Adipocyte (in vitro differentiated cells): ENCODE results near the gene HSD17B7.
"Not testable (repeated sequence)": the region's sequence is repeated elsewhere in the genome, so short reads cannot be mapped to it uniquely, and the experiment has no call there.

Experiments
- DNase-seq: peaks from one replicate; pipeline ENCODE4 v3.0.0-alpha.2; 2015; ENCODE audit warnings: low read depth
- H3K27me3 ChIP-seq: replicated peaks from 2 replicates; pipeline ENCODE4 v1.7.0; 2013; ENCODE audit warnings: mild to moderate bottlenecking, low read length, moderate library complexity; ENCODE audit not compliant: control insufficient read depth, insufficient read depth
- H3K36me3 ChIP-seq: 2 replicates; pipeline ENCODE4 v1.7.0; 2013; ENCODE audit warnings: low read length, mild to moderate bottlenecking, moderate library complexity; ENCODE audit not compliant: control insufficient read depth, insufficient read depth, severe bottlenecking
- H3K4me1 ChIP-seq: 2 replicates; pipeline ENCODE4 v1.7.0; 2013; ENCODE audit warnings: mild to moderate bottlenecking, low read length, moderate library complexity; ENCODE audit not compliant: control insufficient read depth, insufficient read depth
- H3K4me3 ChIP-seq: 2 replicates; pipeline ENCODE4 v1.7.0; 2013; ENCODE audit warnings: mild to moderate bottlenecking, low read length, moderate library complexity
- H3K9ac ChIP-seq: 2 replicates; pipeline ENCODE4 v1.7.0; 2013; ENCODE audit warnings: mild to moderate bottlenecking, low read length, moderate library complexity
- H3K9me3 ChIP-seq: 2 replicates; pipeline ENCODE4 v1.7.0; 2013; ENCODE audit warnings: mild to moderate bottlenecking, low read length, moderate library complexity; ENCODE audit not compliant: control insufficient read depth

The HSD17B7 gene

GRCh38 chr1:162774007-162774406 is 16.5 kb upstream of the HSD17B7 start:
- H3K36me3 ChIP-seq: peaks cover 93% of the 10 kb centered on the region
- H3K27me3 ChIP-seq: no peaks in the 10 kb centered on the region
- H3K4me1 ChIP-seq: peaks cover 34% of the 10 kb centered on the region
- no peaks in the 10 kb centered on the region for H3K9me3 ChIP-seq
- no peak overlapping the region for H3K9ac ChIP-seq
- no peak for DNase-seq
- H3K4me3 ChIP-seq: no peak overlapping the region

GRCh38 chr1:162779043-162779442 is 11.5 kb upstream of the HSD17B7 start:
- H3K27me3 ChIP-seq: no peaks in the 10 kb centered on the region
- H3K4me3 ChIP-seq: no peak overlapping the region
- no peaks in the 10 kb centered on the region for H3K9me3 ChIP-seq
- peaks cover 19% of the 10 kb centered on the region for H3K4me1 ChIP-seq
- H3K9ac ChIP-seq: no peak overlapping the region
- H3K36me3 ChIP-seq: peaks cover 92% of the 10 kb centered on the region
- DNase-seq: no peak

GRCh38 chr1:162782671-162783070 is 7.8 kb upstream of the HSD17B7 start:
- peak; percentile 53 for DNase-seq
- H3K36me3 ChIP-seq: peaks cover 58% of the 10 kb centered on the region
- no peak overlapping the region for H3K4me3 ChIP-seq
- no peak overlapping the region for H3K9ac ChIP-seq
- no peaks in the 10 kb centered on the region for H3K9me3 ChIP-seq
- H3K27me3 ChIP-seq: no peaks in the 10 kb centered on the region
- H3K4me1 ChIP-seq: peaks cover 17% of the 10 kb centered on the region

GRCh38 chr1:162784926-162785325 is 5.6 kb upstream of the HSD17B7 start:
- H3K9me3 ChIP-seq, H3K9ac ChIP-seq, H3K4me1 ChIP-seq, H3K27me3 ChIP-seq, H3K4me3 ChIP-seq, DNase-seq: not testable (repeated sequence)
- H3K36me3 ChIP-seq: peaks cover 36% of the 10 kb centered on the region

GRCh38 chr1:162788783-162789182 is 1.7 kb upstream of the HSD17B7 start:
- not testable (repeated sequence) for H3K4me3 ChIP-seq, DNase-seq, H3K9me3 ChIP-seq, H3K4me1 ChIP-seq, H3K36me3 ChIP-seq, H3K27me3 ChIP-seq, H3K9ac ChIP-seq

- Histone ChIP-seq H3K9ac (peak overlapping the region; percentile 54), H3K4me3 (peak overlapping the region; percentile 77)
- not testable (repeated sequence) for H3K36me3 ChIP-seq, H3K9me3 ChIP-seq, H3K4me1 ChIP-seq, H3K27me3 ChIP-seq
- DNase-seq: peak; percentile 30
These were observed 469 bp downstream of the HSD17B7 start for GRCh38 chr1:162790985-162791357.

- peaks cover 14% of the 10 kb centered on the region for H3K4me1 ChIP-seq
- not testable (repeated sequence) for H3K36me3 ChIP-seq, H3K27me3 ChIP-seq, H3K9ac ChIP-seq, H3K9me3 ChIP-seq, H3K4me3 ChIP-seq, DNase-seq
These were observed 3.8 kb downstream of the HSD17B7 start for GRCh38 chr1:162794284-162794683.

- not testable (repeated sequence) for H3K4me1 ChIP-seq, H3K27me3 ChIP-seq, H3K4me3 ChIP-seq, H3K9me3 ChIP-seq, H3K9ac ChIP-seq
- H3K36me3 ChIP-seq: peaks cover 24% of the 10 kb centered on the region
- DNase-seq: peak; percentile 27
These were observed 6.2 kb downstream of the HSD17B7 start for GRCh38 chr1:162796617-162797279.

- not testable (repeated sequence) for H3K9ac ChIP-seq, H3K4me3 ChIP-seq, H3K4me1 ChIP-seq, H3K9me3 ChIP-seq, H3K27me3 ChIP-seq
- H3K36me3 ChIP-seq: peaks cover 33% of the 10 kb centered on the region
- DNase-seq: peak; percentile 91
These were observed 9.7 kb downstream of the HSD17B7 start for GRCh38 chr1:162799995-162800830.

- H3K4me1 ChIP-seq, H3K9ac ChIP-seq, H3K27me3 ChIP-seq, DNase-seq, H3K4me3 ChIP-seq, H3K9me3 ChIP-seq: not testable (repeated sequence)
- H3K36me3 ChIP-seq: peaks cover 29% of the 10 kb centered on the region
These were observed 17.0 kb downstream of the HSD17B7 start for GRCh38 chr1:162807503-162807902.

- not testable (repeated sequence) for H3K36me3 ChIP-seq, H3K9me3 ChIP-seq, DNase-seq, H3K9ac ChIP-seq, H3K4me3 ChIP-seq, H3K27me3 ChIP-seq, H3K4me1 ChIP-seq
These were observed 21.9 kb downstream of the HSD17B7 start for GRCh38 chr1:162812357-162812756.
